SK-N-SH (cell line): ENCODE data around the gene DDO. TPM values are rescaled to one million over a fixed set of nuclear protein-coding genes. Genes with fewer than 3 reads are reported as not detected.

Source experiments
- CTCF ChIA-PET: fragments of 300-600, 350-600 bp; formaldehyde crosslinking; extraction: SDS; loops from one replicate; lab custom pipeline; 2021; lab: Yijun Ruan, JAX
- POLR2A ChIA-PET: fragments of 350-600 bp; sonication (Branson Sonifier 250); formaldehyde crosslinking; extraction: SDS; loops from one replicate; lab custom pipeline; 2020; ENCODE audit warnings: antibody characterized with exemption, inconsistent platforms; lab: Yijun Ruan, JAX
- DNase-seq: peaks from one replicate; pipeline ENCODE4 v3.0.0; 2012
- H2AFZ ChIP-seq: fragments of 200-600 bp; sonication (generic); 2 replicates; pipeline ENCODE4 v1.8.1; 2016; ENCODE audit warnings: antibody characterized with exemption, mild to moderate bottlenecking, low read depth
- H3F3A ChIP-seq: fragments of 200-600 bp; sonication (generic); replicated peaks from 2 replicates; pipeline ENCODE3; 2016; ENCODE audit warnings: antibody characterized with exemption, mild to moderate bottlenecking; ENCODE audit not compliant: insufficient read depth
- H3K27ac ChIP-seq, 2 experiments: fragments of 200-500 bp in 1 of 2; fragments of 200-600 bp in 1 of 2; sonication (Bioruptor generic) in 1 of 2; sonication (generic), shearing (Covaris generic) in 1 of 2; 2 replicates each; pipeline versions ENCODE4 v1.5.1 to v1.6.1; 2014 to 2016; ENCODE audit warnings: low read depth in 2 of 2, inconsistent platforms in 1 of 2, low read length in 1 of 2, mild to moderate bottlenecking in 1 of 2, mixed read lengths in 1 of 2
- H3K27me3 ChIP-seq: fragments of 200-600 bp; sonication (generic), shearing (Covaris generic); 2 replicates; pipeline ENCODE4 v1.6.1; 2016; ENCODE audit warnings: mixed run types; ENCODE audit not compliant: insufficient read depth
- H3K36me3 ChIP-seq, 2 experiments: fragments of 200-500 bp in 1 of 2; fragments of 200-600 bp in 1 of 2; sonication (Bioruptor generic) in 1 of 2; sonication (generic) in 1 of 2; replicated peaks in 1 of 2; 2 replicates each; pipeline versions ENCODE3 to v1.5.1; 2014 to 2016; ENCODE audit warnings: low read length in 1 of 2, mild to moderate bottlenecking in 1 of 2; ENCODE audit not compliant: insufficient read depth in 2 of 2, control insufficient read depth in 1 of 2
- H3K4me1 ChIP-seq, 2 experiments: fragments of 200-500 bp in 1 of 2; fragments of 200-600 bp in 1 of 2; sonication (Bioruptor generic) in 1 of 2; sonication (generic), shearing (Covaris generic) in 1 of 2; 2 replicates each; pipeline versions ENCODE4 v1.5.1 to v1.6.1; 2014 to 2016; ENCODE audit warnings: low read depth in 1 of 2, low read length in 1 of 2, mixed run types in 1 of 2; ENCODE audit not compliant: insufficient read depth in 2 of 2, control insufficient read depth in 1 of 2
- H3K4me2 ChIP-seq: fragments of 200-600 bp; sonication (generic), shearing (Covaris generic); 2 replicates; pipeline ENCODE4 v1.6.1; 2017; ENCODE audit warnings: mixed run types
- H3K4me3 ChIP-seq, 2 experiments: fragments of 200-500 bp in 1 of 2; fragments of 200-600 bp in 1 of 2; sonication (Bioruptor generic) in 1 of 2; sonication (generic), shearing (Covaris generic) in 1 of 2; 2 replicates each; pipeline versions ENCODE4 v1.5.1 to v1.8.1; 2014 to 2016; ENCODE audit warnings: low read depth in 2 of 2, inconsistent platforms in 1 of 2, low read length in 1 of 2, mild to moderate bottlenecking in 1 of 2, mixed read lengths in 1 of 2, moderate library complexity in 1 of 2
- H3K79me2 ChIP-seq: fragments of 200-600 bp; sonication (generic); 2 replicates; pipeline ENCODE4 v1.8.1; 2017; ENCODE audit warnings: mild to moderate bottlenecking; ENCODE audit not compliant: insufficient read depth
- H3K9ac ChIP-seq: fragments of 200-600 bp; sonication (generic); 2 replicates; pipeline ENCODE4 v1.6.1; 2017; ENCODE audit warnings: mixed run types
- H3K9me2 ChIP-seq: fragments of 200-600 bp; sonication (generic); 2 replicates; pipeline ENCODE4 v1.6.1; 2017; ENCODE audit warnings: mixed run types
- H3K9me3 ChIP-seq: fragments of 200-600 bp; sonication (generic); 2 replicates; pipeline ENCODE4 v1.6.1; 2017; ENCODE audit warnings: mixed run types, mild to moderate bottlenecking, moderate library complexity
- H4K20me1 ChIP-seq: fragments of 200-600 bp; sonication (generic); 2 replicates; pipeline ENCODE4 v1.6.1; 2017; ENCODE audit warnings: mild to moderate bottlenecking, mixed run types; ENCODE audit not compliant: insufficient read depth
- FOSL2 ChIP-seq: IDR thresholded peaks from 2 replicates; pipeline ENCODE4 v1.4.0; 2012; ENCODE audit warnings: low read depth, mild to moderate bottlenecking, moderate library complexity, borderline replicate concordance
- FOXM1 ChIP-seq: IDR thresholded peaks from 2 replicates; pipeline ENCODE4 v1.4.0; 2012; ENCODE audit warnings: low read depth, mild to moderate bottlenecking
- GABPA ChIP-seq: IDR thresholded peaks from 2 replicates; pipeline ENCODE4 v1.4.0; 2012; ENCODE audit warnings: low read depth, mild to moderate bottlenecking
- GATA2 ChIP-seq: sonication (generic); formaldehyde crosslinking; IDR thresholded peaks from 2 replicates; pipeline ENCODE4 v1.5.0; 2020; ENCODE audit warnings: mild to moderate bottlenecking, missing genetic modification reagents
- IRF3 ChIP-seq: fragments of 150-350 bp; IDR thresholded peaks from 2 replicates; pipeline ENCODE4 v1.6.1; 2016; ENCODE audit warnings: mild to moderate bottlenecking, low read depth, low read length
- JUND ChIP-seq: IDR thresholded peaks from 2 replicates; pipeline ENCODE4 v1.4.0; 2012
- MAX ChIP-seq: IDR thresholded peaks from 2 replicates; pipeline ENCODE4 v1.4.0; 2012; ENCODE audit warnings: low read depth
- MEF2A ChIP-seq: IDR thresholded peaks from 2 replicates; pipeline ENCODE4 v1.4.0; 2012; ENCODE audit warnings: low read depth, borderline replicate concordance
- MXI1 ChIP-seq: IDR thresholded peaks from 2 replicates; pipeline ENCODE4 v1.6.1; 2012; ENCODE audit warnings: mild to moderate bottlenecking, low read depth, low read length, improper control_type of control experiment
- REST ChIP-seq: IDR thresholded peaks from 2 replicates; pipeline ENCODE4 v1.6.1; 2012; ENCODE audit warnings: mild to moderate bottlenecking, low read depth, low read length, moderate library complexity
- RFX5 ChIP-seq: IDR thresholded peaks from 2 replicates; pipeline ENCODE4 v1.6.1; 2012; ENCODE audit warnings: mild to moderate bottlenecking, improper control_type of control experiment, low read length
- RXRA ChIP-seq: IDR thresholded peaks from 2 replicates; pipeline ENCODE4 v1.4.0; 2012; ENCODE audit warnings: low read depth, mild to moderate bottlenecking, borderline replicate concordance
- SIN3A ChIP-seq: IDR thresholded peaks from 2 replicates; pipeline ENCODE4 v1.6.1; 2012; ENCODE audit warnings: low read depth, mild to moderate bottlenecking, low read length, moderate library complexity, borderline replicate concordance
- SMC3 ChIP-seq: IDR thresholded peaks from 2 replicates; pipeline ENCODE4 v1.6.1; 2012; ENCODE audit warnings: low read depth, low read length, improper control_type of control experiment
- TAF1 ChIP-seq: IDR thresholded peaks from 2 replicates; pipeline ENCODE4 v1.6.1; 2012; ENCODE audit warnings: low read depth, mild to moderate bottlenecking, low read length, moderate library complexity, borderline replicate concordance
- TEAD4 ChIP-seq: IDR thresholded peaks from 2 replicates; pipeline ENCODE4 v1.4.0; 2012; ENCODE audit warnings: mild to moderate bottlenecking, borderline replicate concordance; ENCODE audit not compliant: insufficient read depth
- USF1 ChIP-seq: IDR thresholded peaks from 2 replicates; pipeline ENCODE4 v1.4.0; 2012; ENCODE audit warnings: low read depth, borderline replicate concordance
- USF2 ChIP-seq: fragments of 150-350 bp; IDR thresholded peaks from 2 replicates; pipeline ENCODE4 v1.6.1; 2017; ENCODE audit warnings: antibody characterized with exemption, low read length, low read depth, borderline replicate concordance
- WGBS: methylation state at CpG from one replicate; pipeline ENCODE4 v1.1.6; 2017; ENCODE audit warnings: low lambda C conversion rate; 5-methylcytosine and 5-hydroxymethylcytosine counted together
- polyA plus RNA-seq, 3 experiments: library from polyadenylated mRNA; depleted of rRNA; stranded (reverse); fragments of >200 nt; gene quantifications; 2 replicates each; pipeline ENCODE4 v1.2.3, GENCODE V29; 2012

The DDO gene
- polyA plus RNA-seq, 1 of the 3 experiments (the other 2 are of a cell fraction): 0.79 TPM

GRCh38 chr6:110357664-110358552 is 57.5 kb downstream of the DDO start, which contains the start of gene METTL24 (continued):
- no peak for TF ChIP-seq MAX
- TF ChIP-seq SMC3: no peak

- H3K27ac ChIP-seq: no peak overlapping the region
- 88% methylated on average over 14 of the region's 14 CpGs for WGBS
- 0 out of 2 replicates have a peak, but pooled peaks cover 7% of the 10 kb centered on the region for H3K27me3 ChIP-seq
- no peaks in the 10 kb centered on the region for H3K79me2 ChIP-seq
- H3K4me3 ChIP-seq: no peak overlapping the region; a peak in 1 of 4 replicates
- H3F3A ChIP-seq: no peaks in the 10 kb centered on the region
- no peaks in the 10 kb centered on the region for H3K9me2 ChIP-seq
- peaks cover under 1 to 11% of the 10 kb centered on the region in 2 experiments; a peak in 2 of 4 replicates for H3K4me1 ChIP-seq
- DNase-seq: no peak
- no peak for TF ChIP-seq IRF3
- no peak for TF ChIP-seq MXI1
- no peak for TF ChIP-seq FOXM1
- TF ChIP-seq RXRA: no peak
- TF ChIP-seq TEAD4: no peak
- no peak for TF ChIP-seq RFX5
- TF ChIP-seq REST: no peak
- no peak for TF ChIP-seq MEF2A
- no peak for TF ChIP-seq FOSL2
- TF ChIP-seq SIN3A: no peak
- no peak for TF ChIP-seq USF2
- TF ChIP-seq GABPA: no peak
- TF ChIP-seq JUND: no peak
- TF ChIP-seq USF1: no peak
- TF ChIP-seq GATA2 (CRISPR knock-in tag): no peak
- no peak for TF ChIP-seq TAF1
- TF ChIP-seq SMC3: no peak
- H3K9ac ChIP-seq: no peak overlapping the region
- H3K36me3 ChIP-seq: no peaks in the 10 kb centered on the region
- ChIA-PET POLR2A (no interaction called here), CTCF (interaction anchor here (1.2 to 2.0 kb wide), 2 partner anchors 33 to 102 kb away, joined by 3 to 6 read pairs; no protein-coding TSS in a partner anchor)
- no peak overlapping the region for H2AFZ ChIP-seq
- no peak overlapping the region for H3K4me2 ChIP-seq
- no peaks in the 10 kb centered on the region for H4K20me1 ChIP-seq
- no peaks in the 10 kb centered on the region for H3K9me3 ChIP-seq
Observed at GRCh38 chr6:110357298-110357663, 58.1 kb downstream of the DDO start.
